ENCODE results near the gene ITSN2. TPM values are rescaled to one million over a fixed set of nuclear protein-coding genes. Genes with fewer than 3 reads are reported as not detected.

Gene ITSN2
- total RNA-seq, 1 experiment from 2014 or later = 19.8 TPM

DNA sequence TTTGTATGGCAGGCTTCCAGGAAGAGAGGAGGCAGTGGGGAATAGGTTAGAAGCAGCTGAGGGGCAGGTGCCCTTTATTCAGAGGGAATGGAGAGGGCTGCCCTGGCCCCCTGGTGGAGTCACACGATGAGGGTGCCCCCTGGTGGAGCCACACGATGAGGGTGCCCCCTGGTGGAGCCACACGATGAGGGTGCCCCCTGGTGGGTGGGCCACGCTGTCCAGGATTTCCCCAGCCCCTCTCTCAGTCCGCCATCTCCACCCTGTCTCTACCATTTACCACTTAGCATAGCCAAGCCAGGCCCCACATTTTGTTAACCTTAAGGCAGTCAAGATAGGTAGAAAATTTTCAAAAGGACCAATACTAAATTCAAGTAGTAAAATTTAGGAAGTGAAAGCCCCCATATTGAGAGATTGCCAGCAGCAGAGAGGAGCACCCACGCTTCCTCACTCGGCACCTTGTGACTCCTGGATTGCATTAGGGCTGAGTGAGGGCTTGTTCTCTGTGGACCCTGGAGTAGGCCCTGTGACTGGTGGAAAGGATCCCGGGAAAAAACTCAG, 195.8 kb downstream of the ITSN2 start (continued):
- no peak for TF ChIP-seq FOXP4 (CRISPR knock-in tag; IDR thresholded peaks at IDR 0.05)
- TF ChIP-seq ZNF263 (CRISPR knock-in tag; IDR thresholded peaks at IDR 0.05; ENCODE audit: low read depth) = no peak
- no peak for TF ChIP-seq USF2 (CRISPR knock-in tag; IDR thresholded peaks at IDR 0.05)
- no peak for TF ChIP-seq ESRRA (CRISPR knock-in tag; IDR thresholded peaks at IDR 0.05; ENCODE audit: borderline replicate concordance)
- TF ChIP-seq SMAD4 (CRISPR knock-in tag; IDR thresholded peaks at IDR 0.05) = no peak
- peak; percentile 51; the same call in 1 of the 2 replicates for TF ChIP-seq CTCF (IDR thresholded peaks at IDR 0.05)
- TF ChIP-seq, protein P1, sequence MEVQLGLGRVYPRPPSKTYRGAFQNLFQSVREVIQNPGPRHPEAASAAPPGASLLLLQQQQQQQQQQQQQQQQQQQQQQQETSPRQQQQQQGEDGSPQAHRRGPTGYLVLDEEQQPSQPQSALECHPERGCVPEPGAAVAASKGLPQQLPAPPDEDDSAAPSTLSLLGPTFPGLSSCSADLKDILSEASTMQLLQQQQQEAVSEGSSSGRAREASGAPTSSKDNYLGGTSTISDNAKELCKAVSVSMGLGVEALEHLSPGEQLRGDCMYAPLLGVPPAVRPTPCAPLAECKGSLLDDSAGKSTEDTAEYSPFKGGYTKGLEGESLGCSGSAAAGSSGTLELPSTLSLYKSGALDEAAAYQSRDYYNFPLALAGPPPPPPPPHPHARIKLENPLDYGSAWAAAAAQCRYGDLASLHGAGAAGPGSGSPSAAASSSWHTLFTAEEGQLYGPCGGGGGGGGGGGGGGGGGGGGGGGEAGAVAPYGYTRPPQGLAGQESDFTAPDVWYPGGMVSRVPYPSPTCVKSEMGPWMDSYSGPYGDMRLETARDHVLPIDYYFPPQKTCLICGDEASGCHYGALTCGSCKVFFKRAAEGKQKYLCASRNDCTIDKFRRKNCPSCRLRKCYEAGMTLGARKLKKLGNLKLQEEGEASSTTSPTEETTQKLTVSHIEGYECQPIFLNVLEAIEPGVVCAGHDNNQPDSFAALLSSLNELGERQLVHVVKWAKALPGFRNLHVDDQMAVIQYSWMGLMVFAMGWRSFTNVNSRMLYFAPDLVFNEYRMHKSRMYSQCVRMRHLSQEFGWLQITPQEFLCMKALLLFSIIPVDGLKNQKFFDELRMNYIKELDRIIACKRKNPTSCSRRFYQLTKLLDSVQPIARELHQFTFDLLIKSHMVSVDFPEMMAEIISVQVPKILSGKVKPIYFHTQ (CRISPR knock-in tag; IDR thresholded peaks at IDR 0.05) = no peak

DNA sequence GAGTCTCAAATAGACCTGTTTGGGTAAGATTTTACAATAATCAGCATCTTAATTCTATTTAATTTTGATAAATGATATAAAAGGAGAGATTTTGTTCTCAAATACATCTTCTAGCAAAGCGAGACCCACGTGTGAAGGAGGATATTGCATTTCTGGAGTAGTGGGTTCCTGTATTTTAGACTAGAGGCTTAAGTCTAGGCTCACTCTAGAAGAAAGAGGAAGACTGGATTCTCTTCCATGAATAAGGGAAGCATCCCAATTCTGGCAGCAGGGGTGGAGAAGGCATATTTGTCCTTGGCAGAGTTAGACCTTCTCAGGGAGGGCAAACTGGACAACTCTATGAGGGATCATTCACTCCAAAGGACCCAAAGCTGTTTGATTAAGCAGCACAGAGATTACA, 196.7 kb downstream of the ITSN2 start:
- H3K27me3 Mint-ChIP-seq (ENCODE audit: low read depth) = no peaks in the 10 kb centered on the region; the same call in 1 of the 2 replicates
- H3K4me1 Mint-ChIP-seq = peaks cover 4% of the 10 kb centered on the region; the same call in 1 of the 2 replicates
- ChIA-PET CTCF (interaction anchor here (0.6 to 2.3 kb wide), 11 partner anchors 10 to 339 kb away, joined by 3 to 18 read pairs (median 3); partner anchors contain the start of genes ATAD2B, FAM228A, PFN4 and SF3B6), POLR2A (interaction anchor here (1.0 to 1.5 kb wide), 2 partner anchors 10 to 79 kb away, joined by 3 read pairs; partner anchors contain the start of gene TP53I3)
- DNase-seq (ENCODE audit: low spot score) (no peak), ATAC-seq (no peak)
- H3K36me3 Mint-ChIP-seq = peaks cover 13% of the 10 kb centered on the region
- peaks cover 25% of the 10 kb centered on the region for H3K9me3 Mint-ChIP-seq
- TF ChIP-seq TP53 (CRISPR knock-in tag; IDR thresholded peaks at IDR 0.05) = no peak
- no peak for TF ChIP-seq ATF1 (CRISPR knock-in tag; IDR thresholded peaks at IDR 0.05)
- TF ChIP-seq USF1 (CRISPR knock-in tag; IDR thresholded peaks at IDR 0.05) = no peak
- TF ChIP-seq, protein P1 (CRISPR knock-in tag; IDR thresholded peaks at IDR 0.05) = no peak
- TF ChIP-seq, protein P2, sequence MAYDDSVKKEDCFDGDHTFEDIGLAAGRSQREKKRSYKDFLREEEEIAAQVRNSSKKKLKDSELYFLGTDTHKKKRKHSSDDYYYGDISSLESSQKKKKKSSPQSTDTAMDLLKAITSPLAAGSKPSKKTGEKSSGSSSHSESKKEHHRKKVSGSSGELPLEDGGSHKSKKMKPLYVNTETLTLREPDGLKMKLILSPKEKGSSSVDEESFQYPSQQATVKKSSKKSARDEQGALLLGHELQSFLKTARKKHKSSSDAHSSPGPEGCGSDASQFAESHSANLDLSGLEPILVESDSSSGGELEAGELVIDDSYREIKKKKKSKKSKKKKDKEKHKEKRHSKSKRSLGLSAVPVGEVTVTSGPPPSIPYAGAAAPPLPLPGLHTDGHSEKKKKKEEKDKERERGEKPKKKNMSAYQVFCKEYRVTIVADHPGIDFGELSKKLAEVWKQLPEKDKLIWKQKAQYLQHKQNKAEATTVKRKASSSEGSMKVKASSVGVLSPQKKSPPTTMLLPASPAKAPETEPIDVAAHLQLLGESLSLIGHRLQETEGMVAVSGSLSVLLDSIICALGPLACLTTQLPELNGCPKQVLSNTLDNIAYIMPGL (CRISPR knock-in tag; IDR thresholded peaks at IDR 0.05) = no peak
- TF ChIP-seq SP1 (CRISPR knock-in tag; conservative IDR thresholded peaks at IDR 0.05) = no peak
- TF ChIP-seq IRF1 (CRISPR knock-in tag; IDR thresholded peaks at IDR 0.05) = no peak
- TF ChIP-seq, protein P3, sequence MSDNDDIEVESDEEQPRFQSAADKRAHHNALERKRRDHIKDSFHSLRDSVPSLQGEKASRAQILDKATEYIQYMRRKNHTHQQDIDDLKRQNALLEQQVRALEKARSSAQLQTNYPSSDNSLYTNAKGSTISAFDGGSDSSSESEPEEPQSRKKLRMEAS (CRISPR knock-in tag; IDR thresholded peaks at IDR 0.05) = no peak
- no peak for TF ChIP-seq ZNF263 (CRISPR knock-in tag; IDR thresholded peaks at IDR 0.05; ENCODE audit: low read depth)
- TF ChIP-seq ZBTB21 (CRISPR knock-in tag; IDR thresholded peaks at IDR 0.05; ENCODE audit: borderline replicate concordance) = no peak
- TF ChIP-seq, protein P4, sequence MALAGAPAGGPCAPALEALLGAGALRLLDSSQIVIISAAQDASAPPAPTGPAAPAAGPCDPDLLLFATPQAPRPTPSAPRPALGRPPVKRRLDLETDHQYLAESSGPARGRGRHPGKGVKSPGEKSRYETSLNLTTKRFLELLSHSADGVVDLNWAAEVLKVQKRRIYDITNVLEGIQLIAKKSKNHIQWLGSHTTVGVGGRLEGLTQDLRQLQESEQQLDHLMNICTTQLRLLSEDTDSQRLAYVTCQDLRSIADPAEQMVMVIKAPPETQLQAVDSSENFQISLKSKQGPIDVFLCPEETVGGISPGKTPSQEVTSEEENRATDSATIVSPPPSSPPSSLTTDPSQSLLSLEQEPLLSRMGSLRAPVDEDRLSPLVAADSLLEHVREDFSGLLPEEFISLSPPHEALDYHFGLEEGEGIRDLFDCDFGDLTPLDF (CRISPR knock-in tag; IDR thresholded peaks at IDR 0.05) = no peak
- TF ChIP-seq NFATC4 (CRISPR knock-in tag; IDR thresholded peaks at IDR 0.05) = no peak
- no peak for TF ChIP-seq TEAD1 (CRISPR knock-in tag; IDR thresholded peaks at IDR 0.05)
- no peak for TF ChIP-seq ETV6 (CRISPR knock-in tag; IDR thresholded peaks at IDR 0.05)
- no peak for TF ChIP-seq PRRX2 (CRISPR knock-in tag; IDR thresholded peaks at IDR 0.05)
- H3K4me3 Mint-ChIP-seq = no peak overlapping the region
- no peak overlapping the region for H3K27ac Mint-ChIP-seq

All from WTC11 (cell line).